ENCODE results near the gene SGF29. TPM values are rescaled to one million over a fixed set of nuclear protein-coding genes. Genes with fewer than 3 reads are reported as not detected.

SGF29 gene
- total and polyA plus RNA-seq, 10 donors, result 22.9 to 35.1 (median 27.5) TPM

DNA sequence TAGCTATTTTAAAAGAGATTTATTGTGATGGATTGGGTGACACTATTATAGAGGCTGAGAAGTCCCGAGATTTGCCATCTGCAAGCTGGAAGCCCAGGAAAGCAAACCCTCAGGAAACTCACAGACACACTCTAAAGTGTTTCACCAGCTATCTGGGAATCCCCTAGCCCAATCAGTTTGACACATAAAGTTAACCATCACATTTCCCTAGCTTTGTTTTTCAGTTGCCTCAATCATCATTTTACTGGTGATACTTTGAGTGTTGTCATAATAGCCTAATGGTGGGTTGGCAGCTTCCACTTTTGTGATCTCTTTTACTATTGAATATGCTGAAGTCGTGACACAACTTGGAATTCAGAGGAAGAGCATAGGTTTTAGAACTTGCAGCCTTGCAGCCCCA, 1.8 kb downstream of the SGF29 start:
- H3K36me3 ChIP-seq, result peaks cover 0 to 36% (median 11%) of the 10 kb centered on the region in 6 donors
- intact Hi-C loops (cut with DNase I; ENCODE audit: low total_unique reads), result loop anchor here (10.0 kb wide), 1 partner anchor 61 kb away; the partner anchor contains the start of genes APOBR and CLN3
- H3K27ac ChIP-seq, result no peak overlapping the region
- WGBS, 5 donors, result 52 to 76% (median 61%) methylated on average over 2 of the region's 2 CpGs
- peaks cover 8 to 49% (median 31%) of the 10 kb centered on the region in 6 donors for H3K4me1 ChIP-seq
- H3K9me3 ChIP-seq, result no peaks in the 10 kb centered on the region
- no peak for DNase-seq
- no peak overlapping the region for H3K4me3 ChIP-seq
- TF ChIP-seq POLR2AphosphoS5 (IDR thresholded peaks at IDR 0.05) (no peak), POLR2A (IDR thresholded peaks at IDR 0.05) (no peak)
- TF ChIP-seq, protein P1, sequence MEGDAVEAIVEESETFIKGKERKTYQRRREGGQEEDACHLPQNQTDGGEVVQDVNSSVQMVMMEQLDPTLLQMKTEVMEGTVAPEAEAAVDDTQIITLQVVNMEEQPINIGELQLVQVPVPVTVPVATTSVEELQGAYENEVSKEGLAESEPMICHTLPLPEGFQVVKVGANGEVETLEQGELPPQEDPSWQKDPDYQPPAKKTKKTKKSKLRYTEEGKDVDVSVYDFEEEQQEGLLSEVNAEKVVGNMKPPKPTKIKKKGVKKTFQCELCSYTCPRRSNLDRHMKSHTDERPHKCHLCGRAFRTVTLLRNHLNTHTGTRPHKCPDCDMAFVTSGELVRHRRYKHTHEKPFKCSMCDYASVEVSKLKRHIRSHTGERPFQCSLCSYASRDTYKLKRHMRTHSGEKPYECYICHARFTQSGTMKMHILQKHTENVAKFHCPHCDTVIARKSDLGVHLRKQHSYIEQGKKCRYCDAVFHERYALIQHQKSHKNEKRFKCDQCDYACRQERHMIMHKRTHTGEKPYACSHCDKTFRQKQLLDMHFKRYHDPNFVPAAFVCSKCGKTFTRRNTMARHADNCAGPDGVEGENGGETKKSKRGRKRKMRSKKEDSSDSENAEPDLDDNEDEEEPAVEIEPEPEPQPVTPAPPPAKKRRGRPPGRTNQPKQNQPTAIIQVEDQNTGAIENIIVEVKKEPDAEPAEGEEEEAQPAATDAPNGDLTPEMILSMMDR (IDR thresholded peaks at IDR 0.05 in 8 of 11, conservative IDR thresholded peaks at IDR 0.05 in 3 of 11), result no peak
- H3K27me3 ChIP-seq (replicated peaks in 1 of 7), result no peaks in the 10 kb centered on the region

DNA sequence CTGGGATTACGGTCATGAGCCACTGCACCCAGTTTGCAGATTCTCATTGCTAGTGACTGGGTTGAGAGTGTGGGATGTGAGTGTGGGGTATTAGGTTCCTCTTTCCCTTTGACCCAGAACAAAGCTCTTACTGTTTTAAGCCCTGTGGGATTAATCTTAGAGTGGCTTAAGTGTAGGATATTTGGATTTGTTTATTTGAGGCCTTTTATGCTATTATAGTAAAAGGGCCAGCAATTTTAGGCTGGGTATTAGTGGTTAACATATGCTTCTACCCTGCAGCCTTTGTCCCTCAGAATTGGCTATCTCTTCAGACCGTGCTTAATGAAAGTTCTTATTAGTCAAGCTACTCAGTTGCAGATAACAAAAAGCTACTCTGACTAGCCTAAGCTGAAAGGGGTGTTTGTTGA, 3.2 kb downstream of the SGF29 start:
- no peaks in the 10 kb centered on the region for H3K27me3 ChIP-seq (replicated peaks in 1 of 7)
- DNase-seq, result no peak
- no peak overlapping the region for H3K4me3 ChIP-seq
- intact Hi-C loops (cut with DNase I; ENCODE audit: low total_unique reads), result loop anchor here (10.0 kb wide), 1 partner anchor 62 kb away; the partner anchor contains the start of genes APOBR and CLN3
- H3K4me1 ChIP-seq, result peaks cover 10 to 57% (median 33%) of the 10 kb centered on the region in 6 donors
- 83 to 98% (median 94%) methylated on average over 2 of the region's 2 CpGs for WGBS, 5 donors
- no peaks in the 10 kb centered on the region for H3K9me3 ChIP-seq
- H3K36me3 ChIP-seq, result peaks cover 0 to 36% (median 11%) of the 10 kb centered on the region in 6 donors
- H3K27ac ChIP-seq, result no peak overlapping the region
- TF ChIP-seq POLR2AphosphoS5 (IDR thresholded peaks at IDR 0.05) (no peak), POLR2A (IDR thresholded peaks at IDR 0.05) (no peak)
- TF ChIP-seq, protein P1 (IDR thresholded peaks at IDR 0.05 in 8 of 11, conservative IDR thresholded peaks at IDR 0.05 in 3 of 11), result no peak

DNA sequence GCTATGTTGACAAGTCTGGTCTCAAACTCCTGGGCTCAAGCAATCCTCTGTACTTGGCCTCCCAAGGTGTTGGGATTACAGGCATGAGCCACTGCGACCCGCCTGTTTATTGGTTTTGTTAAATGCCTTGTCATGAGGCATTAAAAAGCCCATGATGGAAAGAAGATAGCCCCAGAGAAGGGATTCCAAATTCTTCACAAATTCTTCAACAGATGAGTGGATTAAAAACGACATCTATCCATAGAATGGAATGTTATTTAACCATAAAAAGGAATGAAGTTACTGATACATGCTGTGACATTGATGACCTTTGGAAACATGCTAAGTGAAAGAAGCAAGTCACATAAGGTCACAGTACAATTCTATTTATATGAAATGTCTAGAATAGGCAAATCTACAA, 4.7 kb downstream of the SGF29 start:
- Histone ChIP-seq H3K27me3 (replicated peaks in 1 of 7) (no peaks in the 10 kb centered on the region), H3K27ac (no peak overlapping the region), H3K4me3 (no peak overlapping the region), H3K9me3 (no peaks in the 10 kb centered on the region), H3K36me3 (peaks cover 0 to 36% (median 11%) of the 10 kb centered on the region in 6 donors), H3K4me1 (peaks cover 13 to 59% (median 29%) of the 10 kb centered on the region in 6 donors)
- TF ChIP-seq POLR2AphosphoS5 (IDR thresholded peaks at IDR 0.05), result no peak
- no peak for TF ChIP-seq POLR2A (IDR thresholded peaks at IDR 0.05)
- TF ChIP-seq, protein P1 (IDR thresholded peaks at IDR 0.05 in 8 of 11, conservative IDR thresholded peaks at IDR 0.05 in 3 of 11), result no peak
- 76 to 96% (median 92%) methylated on average over 3 of the region's 3 CpGs for WGBS, 5 donors
- DNase-seq, result no peak
- intact Hi-C loops (cut with DNase I; ENCODE audit: low total_unique reads), result loop anchor here (10.0 kb wide), 1 partner anchor 64 kb away; the partner anchor contains the start of genes APOBR and CLN3

DNA sequence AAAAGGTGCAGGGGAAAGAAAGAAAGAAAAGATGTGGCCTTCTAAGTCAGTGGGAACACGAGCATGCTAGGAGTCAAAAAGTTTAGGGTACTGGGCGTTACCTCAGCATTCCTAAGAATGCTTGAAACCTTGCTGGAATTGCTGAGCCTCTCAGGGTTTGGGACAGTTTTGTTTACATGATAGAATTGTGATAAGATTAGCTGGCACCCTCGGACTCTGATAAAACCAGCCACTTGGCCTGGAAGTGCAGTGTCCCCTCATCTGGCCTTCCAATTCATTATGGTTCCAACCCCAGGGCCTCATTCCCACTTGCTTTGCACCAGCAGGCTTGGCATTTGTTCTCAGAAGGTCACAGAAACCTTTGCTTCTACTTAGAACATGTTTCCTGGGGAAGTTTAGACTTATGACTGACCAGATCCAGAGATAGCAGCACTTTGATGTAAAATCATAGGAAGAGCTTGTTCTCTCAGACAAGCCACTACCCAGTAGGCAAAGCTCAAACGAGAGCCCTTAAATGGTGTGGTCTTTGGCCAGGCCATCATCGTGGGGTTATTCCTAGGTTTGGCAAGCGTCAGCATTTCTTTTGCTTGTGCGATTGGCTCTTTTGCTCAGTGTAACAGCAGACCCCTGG, 8.0 kb downstream of the SGF29 start:
- Histone ChIP-seq H3K4me1 (peaks cover 2 to 31% (median 6%) of the 10 kb centered on the region in 6 donors), H3K36me3 (peaks cover 0 to 48% (median 12%) of the 10 kb centered on the region in 6 donors), H3K9me3 (peaks cover 0 to 7% (median 4%) of the 10 kb centered on the region in 8 donors), H3K4me3 (no peak overlapping the region), H3K27ac (no peak overlapping the region), H3K27me3 (replicated peaks in 1 of 7) (no peaks in the 10 kb centered on the region)
- DNase-seq, result no peak
- TF ChIP-seq POLR2AphosphoS5 (IDR thresholded peaks at IDR 0.05) (no peak), POLR2A (IDR thresholded peaks at IDR 0.05) (no peak)
- TF ChIP-seq, protein P1 (IDR thresholded peaks at IDR 0.05 in 8 of 11, conservative IDR thresholded peaks at IDR 0.05 in 3 of 11), result no peak
- 56 to 82% (median 66%) methylated on average over 7 of the region's 7 CpGs for WGBS, 5 donors
- intact Hi-C loops (cut with DNase I; ENCODE audit: low total_unique reads), result no loop called here

Measured in spleen (tissue), 11 donors.